Suprapubic skin (tissue), 4 donors: Measurements from ENCODE around the gene NPC1.

Experiments
- EP300 ChIP-seq: sonication (generic); formaldehyde crosslinking; IDR thresholded peaks from one replicate; pipeline ENCODE4 v1.6.1; 2017; ENCODE audit warnings: antibody characterized with exemption
- POLR2A ChIP-seq, 2 donors: fragments of 450-650 bp; IDR thresholded peaks; one replicate each; pipeline ENCODE4 v1.6.1; 2017; ENCODE audit warnings: antibody characterized with exemption in 2 of 2, mild to moderate bottlenecking in 2 of 2, moderate library complexity in 2 of 2
- POLR2AphosphoS5 ChIP-seq, 3 donors: sonication (generic); formaldehyde crosslinking; IDR thresholded peaks; one replicate each; pipeline ENCODE4 v1.6.1; 2017; ENCODE audit warnings: antibody characterized with exemption in 3 of 3
- TF ChIP-seq, protein P1 (sequence below), 2 donors: fragments of 200-600 bp in 1 of 2; fragments of 450-650 bp in 1 of 2; sonication (generic) in 1 of 2; IDR thresholded peaks; one replicate each; pipeline ENCODE4 v1.5.1; 2016 to 2019; ENCODE audit warnings: antibody characterized with exemption in 2 of 2, mild to moderate bottlenecking in 1 of 2, moderate library complexity in 1 of 2

DNA sequence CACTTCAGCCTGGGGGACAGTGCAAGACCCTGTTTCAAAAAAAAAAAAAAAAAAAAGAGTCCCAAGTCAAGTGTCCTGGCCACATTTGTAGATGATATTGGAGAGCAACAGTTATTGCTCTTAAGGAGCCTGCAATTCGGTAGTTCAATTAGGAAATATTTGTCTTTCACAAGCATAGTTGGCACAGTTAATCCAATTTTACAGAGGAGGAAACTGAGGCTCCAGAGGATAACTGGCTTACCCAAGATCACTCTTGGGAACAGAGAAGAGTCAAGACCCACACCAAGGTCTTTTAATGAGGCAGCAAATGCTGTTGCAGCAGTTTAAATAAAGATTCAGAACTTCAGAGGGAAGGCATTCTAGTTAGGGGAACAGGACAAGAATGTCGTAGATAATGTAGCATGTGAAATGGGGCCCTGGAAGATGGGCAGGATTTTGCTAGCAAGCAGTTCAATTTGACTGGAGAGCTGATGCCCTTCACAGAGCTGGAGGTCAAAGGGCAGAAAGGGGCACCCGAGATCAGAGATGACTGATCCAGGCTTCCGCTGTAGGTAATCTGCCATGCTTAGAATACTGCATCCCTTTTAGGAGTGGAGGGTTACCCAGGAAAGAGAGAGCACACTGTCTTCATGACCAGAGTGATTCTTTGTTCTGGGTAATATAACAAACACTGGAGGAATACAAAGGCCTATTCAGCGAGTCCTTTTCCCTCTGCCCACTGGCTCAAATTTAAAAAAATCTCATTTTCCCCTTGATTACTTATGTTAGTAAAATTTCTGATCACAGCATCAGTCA is 3.0 kb downstream of the NPC1 start:
- TF ChIP-seq, protein P1, sequence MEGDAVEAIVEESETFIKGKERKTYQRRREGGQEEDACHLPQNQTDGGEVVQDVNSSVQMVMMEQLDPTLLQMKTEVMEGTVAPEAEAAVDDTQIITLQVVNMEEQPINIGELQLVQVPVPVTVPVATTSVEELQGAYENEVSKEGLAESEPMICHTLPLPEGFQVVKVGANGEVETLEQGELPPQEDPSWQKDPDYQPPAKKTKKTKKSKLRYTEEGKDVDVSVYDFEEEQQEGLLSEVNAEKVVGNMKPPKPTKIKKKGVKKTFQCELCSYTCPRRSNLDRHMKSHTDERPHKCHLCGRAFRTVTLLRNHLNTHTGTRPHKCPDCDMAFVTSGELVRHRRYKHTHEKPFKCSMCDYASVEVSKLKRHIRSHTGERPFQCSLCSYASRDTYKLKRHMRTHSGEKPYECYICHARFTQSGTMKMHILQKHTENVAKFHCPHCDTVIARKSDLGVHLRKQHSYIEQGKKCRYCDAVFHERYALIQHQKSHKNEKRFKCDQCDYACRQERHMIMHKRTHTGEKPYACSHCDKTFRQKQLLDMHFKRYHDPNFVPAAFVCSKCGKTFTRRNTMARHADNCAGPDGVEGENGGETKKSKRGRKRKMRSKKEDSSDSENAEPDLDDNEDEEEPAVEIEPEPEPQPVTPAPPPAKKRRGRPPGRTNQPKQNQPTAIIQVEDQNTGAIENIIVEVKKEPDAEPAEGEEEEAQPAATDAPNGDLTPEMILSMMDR (IDR thresholded peaks at IDR 0.05): no peak
- TF ChIP-seq POLR2A (IDR thresholded peaks at IDR 0.05) (no peak), POLR2AphosphoS5 (IDR thresholded peaks at IDR 0.05) (no peak), EP300 (no peak)
